HS-5 (cell line): ENCODE results near the gene KLHL10.

Experiments
- DNase-seq: peaks from one replicate; pipeline ENCODE4 v3.0.0-alpha.2; 2012; ENCODE audit warnings: low read depth

KLHL10 gene

GRCh38 chr17:41895617-41896016 lies 58.0 kb downstream of the KLHL10 start:
- DNase-seq, result no peak

- DNase-seq, result no peak
Measured at GRCh38 chr17:41896726-41897125, 59.1 kb downstream of the KLHL10 start.
